22Rv1 (cell line): ENCODE measurements around the gene ZIC4.
A peak's percentile ranks its signal among the peaks of the same experiment; 100 is the strongest.

Experiments used
- H3K27ac ChIP-seq: fragments of 450-650 bp; 2 replicates; pipeline ENCODE4 v1.5.1; 2017
- CTCF ChIP-seq: fragments of 450-650 bp; IDR thresholded peaks from 2 replicates; pipeline ENCODE4 v1.5.1; 2017; ENCODE audit warnings: mild to moderate bottlenecking
- ZFX ChIP-seq: fragments of 450-650 bp; IDR thresholded peaks from 2 replicates; pipeline ENCODE4 v1.6.1; 2017; ENCODE audit warnings: antibody characterized with exemption, borderline replicate concordance

The ZIC4 gene

DNA sequence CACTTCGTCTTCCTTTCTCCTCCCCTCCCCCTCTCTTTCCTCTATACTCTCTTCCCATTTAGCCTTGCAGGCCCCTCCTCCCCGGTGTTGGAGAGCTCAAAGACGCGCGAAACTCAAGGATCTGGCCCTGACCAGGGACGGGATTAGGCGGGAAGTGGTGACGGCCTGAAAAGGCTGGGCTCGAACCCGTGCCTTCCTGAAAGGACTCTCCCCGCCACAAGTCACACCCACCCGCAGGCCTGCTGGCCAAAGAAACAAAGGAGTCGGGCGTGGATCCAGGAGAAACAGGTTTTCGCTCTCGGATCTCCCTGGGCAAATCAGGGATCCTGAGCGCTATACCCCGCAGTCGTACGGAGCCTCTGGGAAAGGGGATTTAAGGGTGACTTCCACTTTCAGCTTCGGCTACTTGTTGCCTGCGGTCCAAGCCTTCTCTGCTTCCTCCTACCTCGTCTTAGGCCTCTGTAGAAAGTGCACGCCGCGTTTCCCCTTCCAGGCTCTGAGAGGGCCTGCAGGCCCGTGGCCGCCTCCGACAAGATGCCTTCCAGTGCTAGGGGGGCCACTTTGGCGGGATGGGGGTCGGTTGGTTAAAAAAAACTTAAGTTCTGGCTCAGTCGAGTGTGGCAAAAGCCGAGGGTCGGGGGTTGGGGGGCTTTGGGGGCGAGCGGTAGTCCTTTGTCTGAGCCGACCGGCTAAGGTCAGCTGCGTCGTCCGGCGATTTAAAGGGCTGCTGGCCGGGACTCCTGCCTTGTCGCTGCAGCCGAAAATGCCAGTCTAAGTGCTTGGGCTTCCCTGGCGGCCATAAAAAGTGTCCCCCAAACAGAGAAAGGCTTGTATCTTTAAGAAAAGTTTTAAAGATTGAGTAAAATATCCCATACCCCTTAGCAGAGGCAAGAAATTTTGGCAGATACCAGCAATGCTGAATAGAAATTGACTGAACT is 8.2 kb downstream of the ZIC4 start:
- no peak overlapping the region for H3K27ac ChIP-seq
- TF ChIP-seq ZFX (no peak), CTCF (no peak)

- H3K27ac ChIP-seq: no peak overlapping the region
- TF ChIP-seq CTCF (no peak), ZFX (no peak)
Observed at GRCh38 chr3:147397155-147397874, 9.0 kb downstream of the ZIC4 start.

DNA sequence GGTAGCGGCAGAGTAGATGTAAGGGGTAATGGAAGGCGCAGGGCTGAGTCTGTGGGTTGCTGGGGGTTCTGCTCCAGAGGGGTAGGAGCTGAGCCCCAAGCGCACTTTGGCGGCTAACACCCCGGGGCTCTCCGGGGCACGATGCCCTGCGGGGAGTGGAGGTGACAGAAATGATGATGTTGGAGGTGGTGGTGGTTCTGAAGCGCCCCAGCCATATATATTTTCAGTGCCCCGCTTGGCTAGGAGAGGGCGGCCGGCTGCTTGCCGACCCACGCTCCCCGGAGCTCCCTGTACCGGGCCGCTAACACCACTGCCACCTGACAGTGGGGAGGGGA is 9.7 kb downstream of the ZIC4 start:
- no peak for TF ChIP-seq CTCF
- TF ChIP-seq ZFX: no peak
- H3K27ac ChIP-seq: no peak overlapping the region

DNA sequence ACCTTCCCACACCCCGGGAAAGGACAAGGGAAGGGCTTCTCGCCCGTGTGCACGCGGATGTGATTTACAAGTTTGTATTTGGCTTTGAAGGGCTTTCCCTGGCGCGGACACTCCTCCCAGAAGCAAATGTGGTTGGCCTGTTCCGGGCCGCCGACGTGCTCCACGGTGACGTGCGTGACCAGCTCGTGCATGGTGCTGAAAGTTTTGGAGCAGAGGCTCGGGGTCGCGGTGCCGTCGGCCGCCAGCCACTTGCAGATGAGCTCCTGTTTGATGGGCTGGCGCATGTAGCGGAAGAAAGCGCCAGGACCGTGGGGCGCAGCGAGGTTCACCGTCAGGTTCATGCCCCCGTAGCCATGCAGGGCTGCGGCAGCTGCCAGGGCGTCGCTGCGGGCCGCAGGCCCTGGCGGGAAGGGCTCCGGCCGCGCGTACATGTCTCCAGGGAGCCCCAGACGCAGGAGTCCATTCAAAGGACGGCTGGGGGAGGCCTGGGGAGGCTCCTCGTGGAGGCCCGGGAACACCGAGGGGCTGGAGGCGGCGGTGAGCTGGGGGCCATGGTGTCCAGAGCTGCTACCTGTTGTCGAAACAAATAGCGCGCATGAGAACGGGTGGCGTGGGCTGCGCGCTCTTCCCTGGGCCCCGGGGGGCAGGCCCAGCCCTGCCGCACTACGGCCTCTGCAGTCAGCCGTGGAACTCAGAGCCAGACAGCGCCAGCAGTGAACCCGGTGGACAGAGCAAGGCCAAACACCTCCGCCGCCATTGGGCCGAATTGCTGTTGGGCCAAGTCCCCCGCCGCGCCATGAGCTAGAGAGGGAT is 10.2 kb downstream of the ZIC4 start:
- no peak overlapping the region for H3K27ac ChIP-seq
- TF ChIP-seq ZFX: no peak
- no peak for TF ChIP-seq CTCF

DNA sequence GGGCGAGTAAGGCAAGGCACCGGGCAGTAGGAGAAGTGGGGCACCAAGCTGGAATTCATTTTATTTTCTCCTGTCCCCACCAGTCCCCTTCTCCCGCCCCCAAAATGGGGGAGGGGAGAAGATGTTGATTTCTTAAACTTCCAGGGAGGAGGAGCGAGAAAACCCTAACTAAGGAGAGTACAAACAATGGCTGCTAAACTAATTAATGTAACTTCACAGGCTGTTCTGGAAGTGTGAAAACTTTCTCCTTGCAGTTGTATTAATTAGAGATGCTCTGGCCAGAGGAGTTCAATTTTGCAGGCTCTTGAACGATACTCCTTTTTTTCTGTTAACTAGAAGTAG is 11.5 kb downstream of the ZIC4 start:
- peak overlapping the region; percentile 59 for H3K27ac ChIP-seq
- TF ChIP-seq ZFX (no peak), CTCF (no peak)

GRCh38 chr3:147393943-147394883 is 12.1 kb downstream of the ZIC4 start:
- TF ChIP-seq ZFX: no peak
- TF ChIP-seq CTCF: no peak
- peak overlapping the region; percentile 59 for H3K27ac ChIP-seq
